H1 (cell line): ENCODE data around the gene RASA4. TPM values are rescaled to one million over a fixed set of nuclear protein-coding genes. Genes with fewer than 3 reads are reported as not detected.
"Not testable (repeated sequence)": the region's sequence is repeated elsewhere in the genome, so short reads cannot be mapped to it uniquely, and the experiment has no call there.

ENCODE experiments used
- CTCF ChIA-PET: fragments of 300-600 bp; sonication (Branson Sonifier 250); formaldehyde crosslinking; loops from one replicate; lab custom pipeline; 2021; ENCODE audit not compliant: partially characterized antibody; lab: Charles Lee
- POLR2A ChIA-PET: fragments of 300-600 bp; sonication (Branson Sonifier 250); formaldehyde crosslinking; loops from one replicate; lab custom pipeline; 2021; ENCODE audit warnings: inconsistent platforms; ENCODE audit not compliant: partially characterized antibody; lab: Charles Lee
- DNase-seq, 2 experiments: peaks; one replicate each; pipeline versions ENCODE4 v3.0.0 to v3.0.0-alpha.2; 2010 to 2022; ENCODE audit warnings: low spot score in 2 of 2, low read depth in 1 of 2, mixed read lengths in 1 of 2
- FAIRE-seq: peaks from 2 replicates; lab custom pipeline; 2011; peaks lifted over from hg19 to GRCh38; lab: Jason Lieb, UNC
- H2AFZ ChIP-seq: 2 replicates; pipeline ENCODE4 v1.8.1; 2012; ENCODE audit warnings: low read length, inconsistent platforms
- H2AK5ac ChIP-seq: 2 replicates; pipeline ENCODE4 v1.6.1; 2013; ENCODE audit warnings: low read depth, low read length
- H2BK120ac ChIP-seq: replicated peaks from 2 replicates; pipeline ENCODE3; 2013; ENCODE audit warnings: low read depth, low read length, inconsistent platforms
- H2BK12ac ChIP-seq: 2 replicates; pipeline ENCODE4 v1.6.1; 2013; ENCODE audit warnings: low read depth, low read length
- H2BK15ac ChIP-seq: 2 replicates; pipeline ENCODE4 v1.6.1; 2013; ENCODE audit warnings: low read length
- H2BK20ac ChIP-seq: 2 replicates; pipeline ENCODE4 v1.6.1; 2013; ENCODE audit warnings: low read length
- H2BK5ac ChIP-seq: 2 replicates; pipeline ENCODE4 v1.6.1; 2013; ENCODE audit warnings: low read depth, low read length
- H3K14ac ChIP-seq: 2 replicates; pipeline ENCODE4 v1.6.1; 2013; ENCODE audit warnings: inconsistent platforms; ENCODE audit not compliant: insufficient read length
- H3K18ac ChIP-seq: 2 replicates; pipeline ENCODE4 v1.6.1; 2013; ENCODE audit warnings: low read length; ENCODE audit errors: extremely low read depth
- H3K23ac ChIP-seq: 2 replicates; pipeline ENCODE4 v1.6.1; 2013; ENCODE audit warnings: inconsistent platforms; ENCODE audit not compliant: insufficient read length
- H3K23me2 ChIP-seq: 2 replicates; pipeline ENCODE4 v1.6.1; 2013; ENCODE audit warnings: low read depth, low read length
- H3K27ac ChIP-seq: 2 replicates; pipeline ENCODE4 v1.6.1; 2011; ENCODE audit warnings: low read depth, low read length, inconsistent platforms
- H3K27me3 ChIP-seq, 4 experiments: replicated peaks in 1 of 4; 1 replicate in 1 of 4; 2 replicates in 3 of 4; pipeline versions ENCODE4 v1.6.1 to v1.8.1; 2011 to 2013; ENCODE audit warnings: low read length in 3 of 4, mild to moderate bottlenecking in 3 of 4, inconsistent platforms in 2 of 4, mixed read lengths in 2 of 4, moderate library complexity in 1 of 4; ENCODE audit not compliant: control insufficient read depth in 3 of 4, insufficient read depth in 3 of 4; ENCODE audit errors: extremely low read depth in 1 of 4
- H3K36me3 ChIP-seq, 4 experiments: 2 replicates each; pipeline versions ENCODE4 v1.6.1 to v1.8.1; 2011 to 2013; ENCODE audit warnings: mild to moderate bottlenecking in 4 of 4, low read length in 3 of 4, moderate library complexity in 2 of 4, control low read depth in 1 of 4, inconsistent platforms in 1 of 4; ENCODE audit not compliant: insufficient read depth in 4 of 4, control insufficient read depth in 2 of 4
- H3K4ac ChIP-seq: replicated peaks from 2 replicates; pipeline ENCODE3; 2013; ENCODE audit warnings: low read length, low read depth, mixed read lengths, inconsistent platforms; ENCODE audit not compliant: insufficient read length
- H3K4me1 ChIP-seq, 4 experiments: replicated peaks in 1 of 4; 1 replicate in 1 of 4; 2 replicates in 3 of 4; pipeline versions ENCODE4 v1.6.1 to v1.8.1; 2011 to 2013; ENCODE audit warnings: low read length in 3 of 4, inconsistent platforms in 2 of 4, mixed read lengths in 1 of 4; ENCODE audit not compliant: insufficient read depth in 4 of 4, control insufficient read depth in 3 of 4
- H3K4me2 ChIP-seq, 2 experiments: 2 replicates each; pipeline versions ENCODE4 v1.6.1 to v1.8.1; 2011 to 2013; ENCODE audit warnings: low read depth in 2 of 2, low read length in 2 of 2, control low read depth in 1 of 2, inconsistent platforms in 1 of 2, mild to moderate bottlenecking in 1 of 2; ENCODE audit not compliant: insufficient read depth in 1 of 2
- H3K4me3 ChIP-seq, 4 experiments: fragments of 200-600, 300-600 bp in 1 of 4; sonication (generic), shearing (Covaris generic), sonication (Bioruptor Twin) in 1 of 4; 2 replicates each; pipeline versions ENCODE4 v1.5.1 to v1.8.1; 2011 to 2016; ENCODE audit warnings: low read length in 4 of 4, low read depth in 3 of 4, control low read depth in 2 of 4, inconsistent platforms in 2 of 4, mild to moderate bottlenecking in 2 of 4, mixed read lengths in 1 of 4, moderate library complexity in 1 of 4; ENCODE audit not compliant: insufficient read depth in 2 of 4; ENCODE audit errors: extremely low read depth in 1 of 4
- H3K56ac ChIP-seq: replicated peaks from 2 replicates; pipeline ENCODE3; 2013; ENCODE audit warnings: low read depth, mild to moderate bottlenecking, mixed read lengths, low read length, inconsistent platforms; ENCODE audit not compliant: insufficient read length
- H3K79me1 ChIP-seq: 2 replicates; pipeline ENCODE4 v1.6.1; 2013; ENCODE audit warnings: low read depth, low read length, control low read depth
- H3K79me2 ChIP-seq, 2 experiments: 2 replicates each; pipeline versions ENCODE4 v1.6.1 to v1.8.1; 2012 to 2013; ENCODE audit warnings: low read length in 2 of 2, mild to moderate bottlenecking in 2 of 2, inconsistent platforms in 1 of 2; ENCODE audit not compliant: insufficient read depth in 2 of 2, control insufficient read depth in 1 of 2
- H3K9ac ChIP-seq, 4 experiments: replicated peaks in 1 of 4; 1 replicate in 1 of 4; 2 replicates in 3 of 4; pipeline versions ENCODE4 v1.6.1 to v1.8.1; 2011 to 2013; ENCODE audit warnings: low read depth in 3 of 4, low read length in 3 of 4, control low read depth in 2 of 4, mild to moderate bottlenecking in 2 of 4, moderate library complexity in 2 of 4, inconsistent platforms in 1 of 4; ENCODE audit errors: extremely low read depth in 1 of 4
- H3K9me3 ChIP-seq, 2 experiments: 2 replicates each; pipeline versions ENCODE4 v1.6.1 to v1.8.1; 2012 to 2013; ENCODE audit warnings: mild to moderate bottlenecking in 2 of 2, moderate library complexity in 2 of 2, control low read depth in 1 of 2, inconsistent platforms in 1 of 2, low read depth in 1 of 2, low read length in 1 of 2, mixed read lengths in 1 of 2; ENCODE audit not compliant: insufficient read depth in 2 of 2
- H4K20me1 ChIP-seq, 2 experiments: replicated peaks in 1 of 2; 2 replicates each; pipeline versions ENCODE3 to v1.8.1; 2011 to 2013; ENCODE audit warnings: inconsistent platforms in 2 of 2, low read length in 2 of 2, mild to moderate bottlenecking in 1 of 2; ENCODE audit not compliant: insufficient read depth in 2 of 2, control insufficient read depth in 1 of 2
- H4K5ac ChIP-seq: 2 replicates; pipeline ENCODE4 v1.6.1; 2013; ENCODE audit warnings: low read length, low read depth, mixed read lengths, inconsistent platforms; ENCODE audit not compliant: insufficient read length
- H4K8ac ChIP-seq: 2 replicates; pipeline ENCODE4 v1.8.0; 2013; ENCODE audit warnings: mild to moderate bottlenecking, moderate library complexity, low read length, inconsistent platforms; ENCODE audit not compliant: insufficient read depth; ENCODE audit errors: extremely low read depth
- H4K91ac ChIP-seq: replicated peaks from 2 replicates; pipeline ENCODE3; 2013; ENCODE audit warnings: low read length, mixed read lengths, inconsistent platforms; ENCODE audit not compliant: insufficient read length
- WGBS, 2 experiments: shearing (Covaris generic) in 1 of 2; methylation state at CpG; one replicate each; pipeline versions ENCODE4 v1.1.6 to v1.1.7; 2013 to 2015; ENCODE audit warnings: low lambda C conversion rate in 2 of 2, mixed read lengths in 2 of 2, inconsistent platforms in 1 of 2, low coverage in 1 of 2, missing lambda C conversion rate in 1 of 2; ENCODE audit not compliant: insufficient replicate concordance in 2 of 2, insufficient coverage in 1 of 2, insufficient read length in 1 of 2; ENCODE audit errors: extremely low coverage in 1 of 2, missing lambda C conversion rate in 1 of 2; 5-methylcytosine and 5-hydroxymethylcytosine counted together
- polyA plus RNA-seq, 7 experiments: library from polyadenylated mRNA; depleted of rRNA in 3 of 7; stranded (reverse) in 5 of 7; unstranded in 2 of 7; fragments of >200 nt in 5 of 7; fragments of 200-250 nt in 2 of 7; gene quantifications; 1 replicate in 5 of 7; 2 replicates in 1 of 7; 4 replicates in 1 of 7; pipeline versions ENCODE4 v1.2.1 to v1.2.3, GENCODE V29; 2011 to 2013; ENCODE audit warnings: missing spikeins in 2 of 7, mixed read lengths in 2 of 7
- total RNA-seq: library from RNA; stranded (reverse); fragmentation: NEBNext Ultra II Directional; extraction: Animal tissue kit (Norgen Biotek cat#: 25700); gene quantifications from 2 replicates; pipeline ENCODE4 v1.2.1, GENCODE V29; 2021

The RASA4 gene
- total and polyA plus RNA-seq, 2 of the 8 experiments (the other 6 are each of a cell fraction or from before 2014, with no cell fraction given), result 19.6 to 23.4 TPM

DNA sequence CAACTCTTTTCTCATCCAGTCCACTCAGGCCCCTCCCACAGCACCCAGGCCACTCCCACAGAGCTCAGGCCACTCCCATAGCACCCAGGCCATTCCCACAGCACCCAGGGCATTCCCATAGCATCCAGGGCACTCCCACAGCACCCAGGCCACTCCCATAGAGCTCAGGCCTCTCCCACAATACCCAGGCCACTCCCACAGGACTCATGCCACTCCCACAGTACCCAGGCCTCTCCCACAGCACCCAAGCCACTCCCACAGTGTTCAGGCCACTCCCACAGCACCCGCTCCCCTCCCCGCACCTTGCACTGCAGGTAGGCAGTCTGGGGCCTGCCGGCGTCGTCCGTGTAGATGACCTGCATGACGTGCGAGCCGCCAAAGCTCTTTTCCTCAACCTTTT is 26.7 kb downstream of the RASA4 start:
- POLR2A ChIA-PET, H4K8ac ChIP-seq, H4K20me1 ChIP-seq, H2BK120ac ChIP-seq, DNase-seq, FAIRE-seq, H2AK5ac ChIP-seq, H3K56ac ChIP-seq, H3K9ac ChIP-seq, H4K91ac ChIP-seq, H3K9me3 ChIP-seq, H2AFZ ChIP-seq, H3K79me2 ChIP-seq, H2BK5ac ChIP-seq, H3K23me2 ChIP-seq, H3K18ac ChIP-seq, H2BK15ac ChIP-seq, H3K4ac ChIP-seq, H2BK20ac ChIP-seq, H3K36me3 ChIP-seq, H3K4me1 ChIP-seq, H3K23ac ChIP-seq, H3K14ac ChIP-seq, H2BK12ac ChIP-seq, H3K79me1 ChIP-seq, H3K4me3 ChIP-seq, H3K27ac ChIP-seq, H3K4me2 ChIP-seq, H4K5ac ChIP-seq, H3K27me3 ChIP-seq, CTCF ChIA-PET: not testable (repeated sequence)
- WGBS, 2 experiments, result no CpG with 5 or more reads among the region's 9 CpGs

DNA sequence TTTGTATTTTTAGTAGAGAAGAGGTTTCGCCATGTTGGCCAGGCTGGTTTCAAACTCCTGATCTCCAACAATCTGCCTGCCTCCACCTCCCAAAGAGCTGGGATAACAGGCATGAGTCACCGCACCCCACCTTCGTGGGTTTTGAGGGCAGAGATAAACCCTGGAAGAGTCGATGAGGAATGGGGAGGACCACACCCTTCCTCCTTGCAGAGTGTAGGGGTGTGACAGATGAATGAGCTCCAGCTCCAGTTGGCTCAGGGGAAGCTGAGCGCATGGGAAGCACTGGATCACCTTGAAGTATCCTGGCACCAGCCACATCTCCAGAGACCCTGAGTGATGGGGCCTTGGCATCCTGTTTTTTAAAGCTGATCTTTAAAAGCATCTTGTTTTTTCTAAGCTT is 33.1 kb downstream of the RASA4 start:
- FAIRE-seq, DNase-seq, H3K4me1 ChIP-seq: not testable (repeated sequence)

More for the DNA sequence above, 33.1 kb downstream of the RASA4 start:
- H4K20me1 ChIP-seq, H3K23ac ChIP-seq, H3K27me3 ChIP-seq, H2AFZ ChIP-seq, H3K18ac ChIP-seq, POLR2A ChIA-PET, H3K27ac ChIP-seq, H3K23me2 ChIP-seq, H2BK15ac ChIP-seq, H3K56ac ChIP-seq, H3K4me2 ChIP-seq, H4K5ac ChIP-seq, H2BK12ac ChIP-seq, H3K79me2 ChIP-seq, H2BK20ac ChIP-seq, H3K9ac ChIP-seq, H3K4me3 ChIP-seq, H3K14ac ChIP-seq, H3K36me3 ChIP-seq, H4K8ac ChIP-seq, H3K79me1 ChIP-seq, H3K9me3 ChIP-seq, H2AK5ac ChIP-seq, H2BK5ac ChIP-seq, CTCF ChIA-PET, H2BK120ac ChIP-seq, H4K91ac ChIP-seq, H3K4ac ChIP-seq: not testable (repeated sequence)
- WGBS, 2 experiments, result no CpG with 5 or more reads among the region's 5 CpGs
